NK-92 treated with Interleukin-12 subunit alpha and Interleukin-12 subunit beta, amount 100 ng/mL, for 24 hours (cell line): ENCODE measurements around the gene SELENOP.
"Not testable (repeated sequence)": the region's sequence is repeated elsewhere in the genome, so short reads cannot be mapped to it uniquely, and the experiment has no call there.

Experiments
- DNase-seq: peaks from one replicate; lab custom pipeline; 2025; lab: John Stamatoyannopoulos, UW

SELENOP gene

GRCh38 chr5:42826757-42827515, 15.2 kb upstream of the SELENOP start:
- no peak for DNase-seq

- no peak for DNase-seq
Measured at GRCh38 chr5:42825422-42826148, 13.9 kb upstream of the SELENOP start.

- no peak for DNase-seq
Measured at GRCh38 chr5:42824347-42824976, 12.8 kb upstream of the SELENOP start.

GRCh38 chr5:42822548-42822947, 10.9 kb upstream of the SELENOP start:
- DNase-seq: no peak

- no peak for DNase-seq
Measured at GRCh38 chr5:42819745-42820144, 8.1 kb upstream of the SELENOP start.

GRCh38 chr5:42816546-42816945, 4.9 kb upstream of the SELENOP start:
- not testable (repeated sequence) for DNase-seq

GRCh38 chr5:42813533-42813932, 1.8 kb upstream of the SELENOP start:
- no peak for DNase-seq

- DNase-seq: no peak
Measured at GRCh38 chr5:42812620-42813019, 928 bp upstream of the SELENOP start.

GRCh38 chr5:42810834-42811590, 680 bp downstream of the SELENOP start:
- DNase-seq: no peak

GRCh38 chr5:42808888-42809611, 2.6 kb downstream of the SELENOP start:
- no peak for DNase-seq

- no peak for DNase-seq
Measured at GRCh38 chr5:42807722-42808447, 3.8 kb downstream of the SELENOP start.

GRCh38 chr5:42806701-42807262, 4.9 kb downstream of the SELENOP start:
- no peak for DNase-seq

- no peak for DNase-seq
Measured at GRCh38 chr5:42806004-42806700, 5.5 kb downstream of the SELENOP start.

GRCh38 chr5:42804717-42805339, 6.9 kb downstream of the SELENOP start:
- DNase-seq: no peak

- no peak for DNase-seq
Measured at GRCh38 chr5:42801516-42802166, 10.1 kb downstream of the SELENOP start.

GRCh38 chr5:42800748-42801330, 10.9 kb downstream of the SELENOP start:
- no peak for DNase-seq

GRCh38 chr5:42799668-42800114, 12.0 kb downstream of the SELENOP start:
- no peak for DNase-seq

GRCh38 chr5:42799241-42799608, 12.5 kb downstream of the SELENOP start:
- no peak for DNase-seq
